Ascending aorta (tissue), 2 donors: ENCODE measurements around the gene EYA4. TPM values are rescaled to one million over a fixed set of nuclear protein-coding genes. Genes with fewer than 3 reads are reported as not detected.

ENCODE experiments used
- DNase-seq, 2 donors: peaks; one replicate each; pipeline ENCODE4 v3.0.0-alpha.2; 2019; ENCODE audit warnings: low spot score in 2 of 2
- H3K27ac ChIP-seq, 2 donors: fragments of 200-600 bp; sonication (generic); one replicate each; pipeline ENCODE4 v1.5.1; 2016 to 2017; ENCODE audit warnings: mild to moderate bottlenecking in 1 of 2
- H3K27me3 ChIP-seq: fragments of 200-600 bp; sonication (generic); one replicate; pipeline ENCODE4 v1.5.1; 2017
- H3K36me3 ChIP-seq, 2 donors: fragments of 200-600 bp; sonication (generic); one replicate each; pipeline ENCODE4 v1.5.1; 2016
- H3K4me1 ChIP-seq, 2 donors: fragments of 200-600 bp; sonication (generic); one replicate each; pipeline ENCODE4 v1.5.1; 2016 to 2017; ENCODE audit warnings: mild to moderate bottlenecking in 1 of 2
- H3K4me3 ChIP-seq, 2 donors: fragments of 200-600 bp; sonication (generic); one replicate each; pipeline ENCODE4 v1.5.1; 2016 to 2017; ENCODE audit warnings: mild to moderate bottlenecking in 1 of 2
- H3K9me3 ChIP-seq, 2 donors: fragments of 200-600 bp; sonication (generic); one replicate each; pipeline ENCODE4 v1.5.1; 2016
- intact Hi-C: fragments of 100-400 bp; cut with DNase I; formaldehyde crosslinking; loops from one replicate; pipeline ENCODE4 v1.15.1; 2023
- total RNA-seq: library from RNA; depleted of rRNA; stranded (reverse); fragments of >200 nt; gene quantifications from one replicate; pipeline ENCODE4 v1.1.0, GENCODE V29; 2016
- TF ChIP-seq, protein P1 (sequence below), 3 experiments: fragments of 200-600 bp in 2 of 3; fragments of 450-650 bp in 1 of 3; sonication (generic) in 2 of 3; IDR thresholded peaks; one replicate each; pipeline ENCODE4 v1.5.1; 2016 to 2019; ENCODE audit warnings: antibody characterized with exemption in 3 of 3, mild to moderate bottlenecking in 1 of 3, moderate library complexity in 1 of 3

The EYA4 gene
- total RNA-seq, 1 donor from 2014 or later, result 6.2 TPM

GRCh38 chr6:133277900-133278545, 36.9 kb downstream of the EYA4 start:
- no peak overlapping the region for H3K27ac ChIP-seq
- H3K4me3 ChIP-seq, result no peak overlapping the region
- no peaks in the 10 kb centered on the region for H3K27me3 ChIP-seq
- TF ChIP-seq, protein P1, sequence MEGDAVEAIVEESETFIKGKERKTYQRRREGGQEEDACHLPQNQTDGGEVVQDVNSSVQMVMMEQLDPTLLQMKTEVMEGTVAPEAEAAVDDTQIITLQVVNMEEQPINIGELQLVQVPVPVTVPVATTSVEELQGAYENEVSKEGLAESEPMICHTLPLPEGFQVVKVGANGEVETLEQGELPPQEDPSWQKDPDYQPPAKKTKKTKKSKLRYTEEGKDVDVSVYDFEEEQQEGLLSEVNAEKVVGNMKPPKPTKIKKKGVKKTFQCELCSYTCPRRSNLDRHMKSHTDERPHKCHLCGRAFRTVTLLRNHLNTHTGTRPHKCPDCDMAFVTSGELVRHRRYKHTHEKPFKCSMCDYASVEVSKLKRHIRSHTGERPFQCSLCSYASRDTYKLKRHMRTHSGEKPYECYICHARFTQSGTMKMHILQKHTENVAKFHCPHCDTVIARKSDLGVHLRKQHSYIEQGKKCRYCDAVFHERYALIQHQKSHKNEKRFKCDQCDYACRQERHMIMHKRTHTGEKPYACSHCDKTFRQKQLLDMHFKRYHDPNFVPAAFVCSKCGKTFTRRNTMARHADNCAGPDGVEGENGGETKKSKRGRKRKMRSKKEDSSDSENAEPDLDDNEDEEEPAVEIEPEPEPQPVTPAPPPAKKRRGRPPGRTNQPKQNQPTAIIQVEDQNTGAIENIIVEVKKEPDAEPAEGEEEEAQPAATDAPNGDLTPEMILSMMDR (IDR thresholded peaks at IDR 0.05), result no peak
- intact Hi-C loops, result no loop called here
- H3K4me1 ChIP-seq, result no peaks in the 10 kb centered on the region
- DNase-seq, result no peak
- no peaks in the 10 kb centered on the region for H3K36me3 ChIP-seq
- H3K9me3 ChIP-seq, result no peaks in the 10 kb centered on the region

DNA sequence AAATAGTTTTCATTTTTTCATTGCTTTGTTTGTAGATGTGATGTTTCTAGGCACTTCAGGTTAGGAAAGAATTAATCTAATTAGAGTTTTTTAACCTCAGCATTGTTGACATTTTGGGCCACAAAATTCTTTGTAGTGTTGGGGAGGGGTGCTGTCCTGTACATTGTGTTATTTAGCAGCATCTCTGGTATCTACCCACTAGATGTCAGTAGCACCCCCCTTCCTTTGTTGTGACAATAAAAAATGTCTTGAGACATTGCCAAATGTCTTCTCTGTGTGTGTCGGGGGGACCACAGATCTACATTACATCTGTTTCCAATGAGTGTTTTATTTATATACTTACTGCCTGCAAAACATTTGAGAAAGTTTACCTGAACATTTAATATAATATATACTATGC, 45.6 kb downstream of the EYA4 start:
- H3K4me3 ChIP-seq, result no peak overlapping the region
- intact Hi-C loops, result no loop called here
- TF ChIP-seq, protein P1 (IDR thresholded peaks at IDR 0.05), result no peak

DNA sequence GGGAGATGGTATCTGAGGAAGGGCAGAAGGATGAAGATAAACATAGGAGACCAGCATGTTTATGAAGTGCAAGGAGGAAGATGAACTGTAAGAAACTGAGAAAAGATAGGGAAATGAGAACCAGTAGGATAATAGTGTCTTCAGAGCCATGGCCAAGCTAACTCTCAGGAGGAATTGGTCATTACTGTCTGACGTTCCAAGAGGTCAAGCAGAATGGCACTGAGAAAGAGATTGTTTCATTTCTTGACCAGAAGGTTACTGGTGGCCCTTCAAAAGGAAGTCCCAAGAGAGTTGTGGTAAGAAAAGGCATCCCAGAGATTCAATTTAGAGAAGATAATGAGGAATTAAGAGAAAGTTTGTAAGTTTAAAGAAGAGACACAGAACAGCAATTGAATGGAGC, 47.5 kb downstream of the EYA4 start:
- Histone ChIP-seq H3K4me1 (no peaks in the 10 kb centered on the region), H3K27me3 (no peaks in the 10 kb centered on the region), H3K27ac (no peak overlapping the region), H3K4me3 (no peak overlapping the region), H3K36me3 (no peaks in the 10 kb centered on the region), H3K9me3 (no peaks in the 10 kb centered on the region)
- TF ChIP-seq, protein P1 (IDR thresholded peaks at IDR 0.05), result no peak
- DNase-seq, result no peak
- intact Hi-C loops, result no loop called here

More for the DNA sequence above, 45.6 kb downstream of the EYA4 start:
- Histone ChIP-seq H3K36me3 (no peaks in the 10 kb centered on the region), H3K4me1 (no peaks in the 10 kb centered on the region), H3K9me3 (no peaks in the 10 kb centered on the region), H3K27ac (no peak overlapping the region), H3K27me3 (no peaks in the 10 kb centered on the region)
- DNase-seq, result no peak

DNA sequence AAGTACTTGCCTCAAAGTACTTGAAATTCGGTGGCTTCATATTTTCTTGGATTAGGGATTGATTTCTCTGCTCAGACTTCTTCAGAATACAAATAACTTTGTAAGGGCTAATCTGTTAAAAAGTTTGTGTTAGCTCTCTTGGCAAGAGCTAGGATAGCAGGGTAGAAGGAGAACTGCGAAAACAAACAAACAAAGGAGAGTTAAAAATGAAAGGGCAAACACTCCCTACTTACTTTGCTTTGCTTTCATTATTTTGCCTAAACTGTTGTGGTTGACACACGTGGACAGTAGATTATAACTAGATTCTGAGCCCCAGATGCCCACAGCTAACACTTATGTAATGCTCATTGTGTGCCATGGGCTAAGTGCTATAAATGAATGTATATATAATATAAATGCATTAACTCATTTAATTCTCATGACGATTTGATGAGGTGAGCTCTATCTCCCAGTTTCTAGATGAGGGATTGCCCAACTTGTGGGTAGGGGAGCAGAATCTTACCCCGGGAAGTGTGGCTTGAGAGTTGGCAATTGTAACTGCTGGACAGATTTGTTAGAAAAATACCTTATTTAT, 48.7 kb downstream of the EYA4 start:
- Histone ChIP-seq H3K36me3 (no peaks in the 10 kb centered on the region), H3K27ac (no peak overlapping the region), H3K4me1 (no peaks in the 10 kb centered on the region), H3K4me3 (no peak overlapping the region), H3K9me3 (no peaks in the 10 kb centered on the region), H3K27me3 (no peaks in the 10 kb centered on the region)
- intact Hi-C loops, result no loop called here
- TF ChIP-seq, protein P1 (IDR thresholded peaks at IDR 0.05), result no peak
- DNase-seq, result no peak

GRCh38 chr6:133290930-133291329, 49.8 kb downstream of the EYA4 start:
- intact Hi-C loops, result no loop called here
- TF ChIP-seq, protein P1 (IDR thresholded peaks at IDR 0.05), result no peak
- DNase-seq, result no peak
- H3K27ac ChIP-seq, result no peak overlapping the region
- no peaks in the 10 kb centered on the region for H3K36me3 ChIP-seq
- no peak overlapping the region for H3K4me3 ChIP-seq
- no peaks in the 10 kb centered on the region for H3K27me3 ChIP-seq
- H3K4me1 ChIP-seq, result no peaks in the 10 kb centered on the region
- no peaks in the 10 kb centered on the region for H3K9me3 ChIP-seq
